HL-60/S4 treated with phorbol 12-myristate 13-acetate at 8.2 ng/mL for 4 days and 3 days (cell line): Measurements from ENCODE around the gene SLC39A11.
"Not testable (repeated sequence)": the region's sequence is repeated elsewhere in the genome, so short reads cannot be mapped to it uniquely, and the experiment has no call there.

ENCODE experiments used
- in situ Hi-C: fragments of 300-500 bp; cut with MboI; formaldehyde crosslinking; loops from 2 replicates; pipeline ENCODE4 v1.15.0; 2022; ENCODE audit warnings: low sequenced_read_pairs

The SLC39A11 gene

DNA sequence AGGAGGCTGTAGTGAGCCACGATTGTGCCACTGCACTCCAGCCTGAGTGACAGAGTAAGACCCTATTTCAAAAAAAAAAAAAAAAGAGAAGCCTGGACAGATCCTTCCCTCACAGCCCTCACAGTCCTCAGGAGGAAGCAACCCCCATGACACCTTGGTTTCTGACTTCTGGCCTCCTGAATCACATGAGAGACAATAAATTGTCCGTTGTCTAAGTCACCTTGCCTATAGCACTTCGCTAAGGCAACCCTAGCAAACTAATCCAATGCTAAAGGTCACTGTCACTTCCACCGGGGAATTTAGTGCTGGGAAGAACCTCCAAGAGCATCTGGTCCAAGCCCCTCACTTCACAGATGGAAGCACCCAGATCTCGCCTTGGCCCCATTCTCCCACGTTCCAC, 18.9 kb upstream of the SLC39A11 start:
- in situ Hi-C loops = no loop called here

DNA sequence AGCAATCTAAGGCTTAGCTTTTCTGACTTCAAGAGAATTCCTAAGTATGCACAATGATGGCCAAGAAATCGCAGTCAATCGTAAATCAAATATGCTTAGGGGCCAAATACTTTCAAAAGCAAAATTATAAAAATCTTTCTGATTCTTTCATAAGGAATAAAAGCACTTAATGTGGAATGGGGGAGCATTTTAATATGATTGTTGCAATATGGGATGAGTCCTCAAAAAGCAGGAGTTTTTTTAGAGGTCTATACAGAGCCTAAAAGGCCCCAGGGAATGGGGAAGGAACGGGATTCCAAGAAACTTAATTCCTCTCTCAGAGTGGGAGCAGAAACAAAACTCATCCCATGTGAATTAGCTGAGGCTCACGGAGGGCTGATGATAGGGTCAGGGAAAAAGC, 14.7 kb upstream of the SLC39A11 start:
- in situ Hi-C loops = no loop called here

DNA sequence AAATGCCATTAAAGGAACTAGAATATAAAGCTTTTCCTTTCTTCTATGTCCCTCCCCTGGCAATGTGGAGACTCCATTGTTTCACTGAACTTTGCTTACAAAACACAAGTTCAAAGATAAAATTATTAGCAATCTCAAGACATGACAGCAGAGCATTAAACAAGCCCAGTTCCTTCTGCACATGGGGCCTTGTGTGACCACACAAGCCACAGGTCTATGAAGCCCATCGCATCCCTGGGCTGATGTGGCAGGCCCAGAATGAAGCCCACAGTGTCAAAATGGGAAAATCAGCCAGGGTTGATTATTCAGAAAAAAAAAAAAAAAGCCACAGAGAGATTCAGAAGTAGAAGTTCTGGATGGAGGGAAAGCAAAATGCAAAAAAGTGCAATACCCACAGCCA, 12.9 kb upstream of the SLC39A11 start:
- in situ Hi-C loops = no loop called here

DNA sequence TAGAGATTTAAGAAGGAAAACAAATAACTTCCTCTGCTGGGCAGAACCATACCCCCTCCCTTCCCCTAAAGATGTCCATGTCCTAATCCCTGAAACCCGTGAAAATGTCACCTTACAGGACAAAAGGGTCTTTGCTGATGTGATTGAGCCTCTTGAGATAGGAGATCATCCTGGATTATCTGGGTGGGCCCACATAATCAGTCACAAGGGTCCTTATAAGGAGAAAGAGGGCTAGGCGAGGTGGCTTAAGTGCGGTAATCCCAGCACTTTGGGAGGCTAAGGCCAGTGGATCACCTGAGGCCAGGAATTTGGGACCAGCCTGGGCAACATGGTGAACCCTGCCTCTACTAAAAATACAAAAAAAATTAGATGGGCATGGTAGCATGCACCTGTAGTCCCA, 12.0 kb upstream of the SLC39A11 start:
- in situ Hi-C loops = no loop called here

DNA sequence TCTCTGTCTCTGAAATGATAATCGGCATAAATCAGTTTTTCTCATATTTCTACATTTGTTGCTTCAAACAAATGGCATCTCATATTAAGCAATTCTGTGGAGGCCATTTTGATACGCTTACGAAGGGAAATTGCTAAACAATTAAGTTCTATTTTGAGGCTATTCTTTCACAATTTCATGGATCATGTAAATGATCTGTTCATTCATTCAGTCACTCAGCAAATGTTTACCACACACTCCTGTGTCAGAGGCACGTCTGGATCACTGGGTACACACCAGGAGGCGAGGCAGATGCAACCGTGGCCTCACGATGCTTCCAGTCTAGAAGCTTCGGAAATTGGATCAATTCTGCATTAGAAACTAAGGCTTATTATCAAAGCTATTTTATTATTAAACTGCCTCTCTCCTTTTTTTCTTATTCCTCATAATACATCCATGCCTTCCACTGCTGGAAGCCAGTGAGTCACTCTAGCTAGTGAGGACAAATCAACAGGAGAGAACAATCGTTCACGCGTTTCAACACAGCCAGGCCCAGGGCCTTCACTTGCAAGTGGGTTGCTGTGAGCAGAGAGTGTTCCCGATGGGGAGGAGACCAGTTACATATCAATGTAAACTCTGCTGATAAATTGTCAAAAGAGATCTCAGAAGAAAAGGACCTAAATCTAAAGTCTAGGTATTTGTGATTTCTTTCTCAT, 11.3 kb upstream of the SLC39A11 start:
- in situ Hi-C loops = no loop called here

DNA sequence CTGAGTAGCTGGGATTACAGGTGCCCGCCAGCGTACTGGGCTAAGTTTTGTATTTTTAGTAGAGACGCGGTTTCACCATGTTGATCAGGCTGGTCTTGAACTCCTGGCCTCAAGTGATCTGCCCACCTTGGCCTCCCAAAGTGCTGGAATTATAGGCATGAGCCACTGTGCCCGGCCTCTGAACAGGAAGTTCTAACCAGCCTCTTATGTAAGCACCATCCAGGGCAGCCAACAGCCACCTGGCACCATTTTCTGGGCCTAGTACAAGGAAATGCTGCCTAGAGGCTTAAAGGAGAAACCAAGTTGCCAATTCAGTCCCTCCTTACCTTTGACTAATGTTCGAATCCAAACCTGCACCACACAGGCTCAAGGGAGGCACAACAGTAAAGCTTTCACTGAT, 8.5 kb upstream of the SLC39A11 start:
- in situ Hi-C loops = no loop called here

DNA sequence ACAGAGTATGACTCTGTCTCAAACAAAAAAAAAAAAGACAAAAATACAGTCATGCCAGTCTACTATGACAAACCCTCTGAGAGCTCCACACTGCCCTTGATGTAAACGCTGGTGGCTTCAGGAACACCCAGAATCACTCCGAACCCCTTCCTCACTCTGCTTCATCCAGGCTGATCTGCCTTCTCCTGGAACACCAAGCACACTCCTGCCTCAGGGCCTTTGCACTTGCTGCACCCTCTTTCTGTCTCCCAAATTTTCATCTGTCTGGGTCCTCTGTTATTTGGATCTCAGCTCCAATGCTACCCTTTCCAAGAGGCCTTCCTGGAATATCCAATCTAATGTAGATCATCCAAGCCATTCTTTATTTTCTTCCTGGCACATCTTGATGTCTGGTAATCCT, 7.9 kb upstream of the SLC39A11 start:
- in situ Hi-C loops = no loop called here

DNA sequence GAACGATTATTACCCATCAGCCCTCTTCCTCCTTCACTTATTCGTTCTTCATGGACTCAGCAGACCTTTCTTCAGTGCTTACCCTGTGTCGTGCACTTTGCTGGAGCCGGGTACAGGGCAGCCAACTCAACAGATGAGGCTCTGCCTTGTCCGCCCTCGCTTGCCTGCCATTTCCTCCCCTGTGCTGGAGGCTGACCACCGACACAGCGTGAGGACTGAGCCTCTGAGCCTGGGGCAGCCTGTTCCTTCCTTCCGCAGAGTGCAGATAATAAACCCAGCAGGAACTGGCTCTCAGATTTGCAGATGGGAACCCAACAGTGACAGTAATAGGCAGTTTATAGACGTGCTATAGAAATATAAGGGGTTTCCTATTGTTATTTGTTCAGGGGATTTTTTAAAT, 7.0 kb upstream of the SLC39A11 start:
- in situ Hi-C loops = no loop called here

DNA sequence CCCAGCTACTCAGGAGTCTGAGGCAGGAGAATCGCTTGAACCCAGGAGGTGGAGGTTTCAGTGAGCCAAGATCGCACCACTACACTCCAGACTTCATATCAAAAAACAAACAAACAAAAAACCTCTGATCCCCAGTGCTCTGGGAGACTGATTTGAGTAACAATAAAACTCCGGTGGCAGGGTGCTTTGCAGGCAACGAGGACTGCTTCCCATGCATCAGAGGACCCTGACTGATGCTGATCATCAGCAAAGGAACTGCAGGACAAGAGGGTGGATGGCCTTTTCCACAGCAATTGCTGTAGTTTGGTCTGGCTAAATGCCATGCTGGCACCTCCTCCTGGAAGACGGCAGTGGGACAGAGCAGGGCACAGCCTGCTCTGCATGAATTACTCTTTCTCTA, 6.4 kb upstream of the SLC39A11 start:
- in situ Hi-C loops = no loop called here

DNA sequence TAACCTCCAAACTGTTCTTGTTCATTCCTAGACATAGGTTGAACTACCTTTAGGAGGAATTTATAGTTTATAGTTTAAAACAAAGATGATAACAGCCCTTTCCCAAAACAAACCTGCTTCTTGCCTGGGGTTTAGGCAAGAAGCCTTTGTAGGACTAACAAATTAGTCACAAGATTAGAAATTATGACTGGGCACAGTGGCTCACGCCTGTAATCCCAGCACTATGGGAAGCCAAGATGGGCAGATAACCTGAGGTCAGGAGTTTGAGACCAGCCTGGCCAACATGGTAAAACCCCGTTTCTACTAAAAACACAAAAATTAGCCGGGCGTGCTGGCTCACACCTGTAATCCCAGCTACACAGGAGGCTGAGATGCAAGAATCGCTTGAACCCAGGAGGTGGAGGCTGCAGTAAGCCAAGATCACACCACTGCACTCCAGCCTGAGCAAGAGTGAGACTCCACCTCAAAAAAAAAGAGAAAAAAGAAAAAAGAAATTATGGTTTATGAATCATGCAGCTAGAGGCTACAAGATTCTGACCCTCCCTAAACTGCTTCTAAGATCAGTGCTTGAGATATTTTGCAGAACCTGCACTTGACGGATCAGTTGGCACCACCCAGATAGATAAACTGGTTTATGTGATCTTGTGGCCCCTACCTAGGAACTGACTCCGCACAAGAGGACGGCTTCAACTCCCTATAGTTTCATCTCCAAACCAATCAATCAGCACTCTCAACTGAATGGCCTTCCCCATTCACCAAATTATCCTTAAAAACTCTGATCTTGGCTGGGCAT, 5.7 kb upstream of the SLC39A11 start:
- in situ Hi-C loops = not testable (repeated sequence)

DNA sequence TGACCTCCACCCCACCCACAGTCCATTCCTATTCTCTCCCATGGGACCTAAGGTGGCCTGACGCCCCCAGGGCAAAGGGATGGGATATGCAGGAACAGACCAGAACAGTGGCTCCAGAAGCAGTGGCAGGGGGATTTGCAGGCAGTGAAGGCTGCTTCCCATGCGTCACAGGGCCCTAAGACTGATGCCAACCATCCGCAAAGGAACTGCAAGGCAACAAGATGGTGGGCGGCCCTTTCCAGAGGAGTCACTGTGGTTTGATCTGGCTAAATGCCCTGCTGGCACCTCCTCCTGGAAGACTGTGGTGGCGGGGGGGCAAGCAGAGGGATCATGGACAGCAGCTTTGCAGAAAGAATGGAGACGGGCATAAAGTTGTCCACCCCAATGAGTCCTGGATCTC, 4.4 kb upstream of the SLC39A11 start:
- in situ Hi-C loops = no loop called here

DNA sequence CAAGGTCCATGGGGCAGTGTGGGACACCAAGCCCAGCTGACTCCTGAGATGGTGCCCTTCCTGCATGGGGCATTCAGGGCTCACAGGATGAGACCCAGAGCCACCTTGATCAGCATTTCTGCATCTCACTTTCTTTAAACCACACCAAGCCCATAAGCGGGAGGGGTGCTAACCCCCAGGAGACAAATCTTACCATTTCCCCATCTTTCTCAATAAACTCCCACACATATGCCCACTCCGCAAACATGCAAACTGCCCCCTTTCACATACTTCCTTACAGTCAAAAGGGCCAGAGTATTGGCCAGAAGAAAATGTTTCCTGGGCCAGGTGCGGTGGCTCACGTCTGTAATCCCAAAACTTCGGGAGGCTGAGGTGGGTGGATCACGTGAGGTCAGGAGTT, 3.7 kb upstream of the SLC39A11 start:
- in situ Hi-C loops = no loop called here

DNA sequence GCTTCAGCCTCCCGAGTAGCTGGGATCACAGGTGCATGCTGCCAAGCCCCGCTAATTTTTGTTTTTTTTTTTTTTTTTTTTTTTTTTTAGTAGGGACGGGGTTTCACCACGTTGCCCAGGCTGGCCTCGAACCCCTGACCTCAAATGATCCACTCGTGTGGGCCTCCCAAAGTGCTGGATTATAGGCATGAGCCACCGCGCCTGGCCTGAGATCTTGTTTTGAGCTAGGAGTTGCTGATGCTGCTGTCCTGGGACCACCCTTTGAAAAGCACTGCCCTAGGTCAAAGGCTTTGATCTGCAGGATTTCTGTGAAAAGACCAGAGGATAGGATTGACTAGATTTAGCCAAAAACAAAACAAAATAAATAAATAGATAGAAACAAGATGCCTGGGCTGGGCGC, 798 bp upstream of the SLC39A11 start:
- in situ Hi-C loops = no loop called here

DNA sequence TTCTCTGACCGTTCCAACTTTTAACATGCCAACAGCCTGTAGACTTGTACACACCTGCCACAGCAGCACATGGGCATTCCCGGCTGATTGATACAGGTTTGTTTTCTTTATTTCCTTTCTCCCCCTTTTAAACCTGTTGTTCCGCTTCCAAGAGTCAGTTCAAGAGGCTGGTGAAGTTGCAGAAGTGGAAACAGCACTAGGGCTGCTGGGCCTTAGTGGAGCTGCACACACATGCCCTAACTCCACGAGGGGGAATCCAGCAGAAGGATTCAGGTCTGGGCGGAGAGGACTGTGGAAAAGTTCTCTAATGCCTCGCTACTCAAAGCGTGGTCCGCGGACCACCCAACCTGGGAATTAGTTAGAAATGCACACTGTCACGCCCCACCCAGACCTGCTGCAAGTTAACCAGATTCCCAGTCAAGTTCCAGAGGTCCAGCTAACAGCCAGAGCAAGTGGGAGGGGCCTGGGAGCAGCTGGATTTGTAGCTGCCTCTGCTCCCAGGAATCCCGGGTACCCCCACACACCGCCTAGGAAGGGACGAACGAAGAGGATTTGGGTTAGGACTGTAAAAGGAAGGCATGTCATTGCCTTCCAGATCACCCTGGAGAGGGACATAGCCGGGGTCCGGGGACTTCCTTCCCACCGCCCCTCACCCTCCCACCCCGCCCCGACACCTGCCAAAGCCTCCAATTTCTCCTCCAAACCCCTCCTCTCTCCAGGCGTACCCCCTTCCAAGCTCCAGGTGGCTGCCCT, 542 bp downstream of the SLC39A11 start:
- in situ Hi-C loops = no loop called here

DNA sequence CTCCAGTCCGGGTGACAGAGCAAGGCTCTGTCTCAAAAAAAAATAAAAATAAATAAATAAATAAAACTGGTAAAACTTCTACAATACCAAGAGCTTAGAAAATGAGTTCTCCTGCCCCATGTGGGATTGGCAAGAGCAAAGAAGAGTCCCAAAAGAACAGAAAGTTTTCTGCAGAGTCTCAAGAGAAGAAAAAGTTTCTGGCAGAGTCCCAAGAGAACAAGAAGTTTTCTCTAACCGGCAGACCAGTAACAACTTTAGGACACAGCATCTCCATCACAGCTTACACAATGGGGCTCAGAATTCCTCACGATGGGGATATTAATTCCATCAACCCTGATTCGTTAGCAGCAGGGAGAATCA, 1.1 kb downstream of the SLC39A11 start:
- in situ Hi-C loops = no loop called here

DNA sequence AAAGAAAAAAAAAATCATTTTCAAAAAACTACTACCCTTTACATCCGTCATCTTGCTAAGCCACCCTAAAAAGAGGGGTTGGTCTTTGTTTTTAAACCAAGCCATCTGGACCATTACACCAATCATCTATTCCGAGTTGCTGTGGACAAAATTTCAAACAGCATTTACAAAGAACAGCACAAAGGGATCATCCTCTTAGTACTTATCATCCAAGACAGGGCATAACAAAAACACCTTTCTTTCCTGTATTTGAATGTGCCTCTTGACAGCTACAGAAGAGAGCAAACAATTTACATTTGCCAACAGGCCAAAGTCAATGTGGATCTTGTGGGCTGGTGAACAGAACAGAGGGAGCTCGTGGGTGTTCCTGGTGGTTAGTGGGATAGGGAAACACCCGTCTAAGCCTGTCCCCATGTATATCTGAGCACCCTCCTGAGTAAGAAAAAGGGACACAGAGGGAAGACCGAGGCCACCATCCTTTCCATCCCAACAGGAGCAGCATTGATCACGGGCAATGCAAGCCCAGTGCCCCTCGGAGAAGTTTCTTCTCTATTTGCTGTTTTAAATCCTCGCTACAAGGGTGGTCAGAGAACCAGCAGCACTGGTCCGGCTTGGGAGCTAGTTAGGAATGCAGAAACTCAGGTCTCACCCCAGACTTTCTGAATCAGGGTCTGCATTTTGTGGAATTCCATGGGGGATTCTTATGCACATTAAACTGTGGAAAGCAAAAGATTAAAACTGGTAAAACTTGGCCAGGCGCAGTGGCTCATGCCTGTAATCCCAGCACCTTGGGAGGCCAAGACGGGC, 1.9 kb downstream of the SLC39A11 start:
- in situ Hi-C loops = no loop called here

DNA sequence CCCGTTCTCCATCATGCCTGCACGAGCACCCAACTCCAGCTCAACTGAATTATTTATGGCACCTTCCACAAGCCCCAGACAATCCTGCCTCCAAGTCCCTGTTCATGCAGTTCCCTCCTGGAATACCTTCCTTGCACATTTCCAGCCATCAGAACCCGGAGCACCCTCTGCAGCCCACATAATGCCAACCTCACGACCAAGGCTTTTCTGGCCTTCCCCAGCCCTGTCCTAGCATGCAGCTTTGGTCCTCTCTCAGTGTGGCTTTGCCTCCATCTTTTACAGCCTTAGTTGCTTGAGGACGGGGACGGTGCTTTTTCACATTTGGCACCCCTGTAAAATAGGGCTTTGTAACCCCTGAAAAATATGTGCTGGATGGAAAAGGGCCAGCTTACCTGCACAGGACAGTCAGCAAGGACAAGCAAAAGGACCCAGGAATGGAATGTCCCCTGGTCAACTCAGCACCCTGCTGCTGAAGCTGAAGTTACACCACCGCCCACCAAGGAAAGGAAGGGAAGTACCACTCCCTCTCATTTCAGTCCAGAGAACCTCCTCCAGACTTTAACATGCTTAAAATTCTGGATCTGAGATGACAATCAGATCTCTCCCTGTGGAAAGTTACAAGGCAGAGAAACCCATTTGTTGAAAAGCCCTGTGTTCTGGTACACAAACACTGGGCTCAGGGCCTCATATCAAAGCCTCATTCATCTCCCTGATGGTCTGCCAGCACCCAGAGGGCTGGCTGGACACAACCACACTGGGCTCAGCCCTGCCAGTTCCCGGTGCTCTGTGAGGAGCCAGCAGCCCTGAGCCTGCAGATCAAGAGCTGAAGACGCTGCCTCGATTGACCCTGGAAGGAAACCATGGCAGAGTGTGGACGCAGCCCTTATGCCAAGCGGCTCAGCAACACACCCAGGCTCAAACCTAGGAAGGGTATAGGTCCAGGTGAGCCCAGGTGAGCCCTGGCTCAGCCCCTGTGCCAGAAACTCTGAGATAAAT, 2.9 kb downstream of the SLC39A11 start:
- in situ Hi-C loops = no loop called here

DNA sequence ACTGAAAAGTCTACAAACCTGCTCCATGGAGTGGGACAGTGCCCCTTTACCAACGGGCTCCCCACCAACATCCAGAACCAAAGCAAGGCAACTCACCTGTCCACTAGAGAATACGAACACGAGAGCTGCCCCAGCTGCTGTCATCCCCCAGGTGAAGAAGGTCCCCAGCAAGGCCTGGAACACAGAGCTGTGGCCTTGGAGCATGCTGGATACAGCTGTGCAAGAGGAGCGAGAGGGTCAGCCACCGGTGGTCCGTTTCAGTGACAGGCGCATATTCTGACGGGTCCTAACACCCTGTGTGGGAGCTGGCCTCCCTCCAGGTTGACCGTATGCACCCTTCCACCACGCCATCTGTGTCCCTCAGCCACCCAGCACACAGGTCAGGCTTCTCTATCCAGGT, 3.9 kb downstream of the SLC39A11 start:
- in situ Hi-C loops = no loop called here

DNA sequence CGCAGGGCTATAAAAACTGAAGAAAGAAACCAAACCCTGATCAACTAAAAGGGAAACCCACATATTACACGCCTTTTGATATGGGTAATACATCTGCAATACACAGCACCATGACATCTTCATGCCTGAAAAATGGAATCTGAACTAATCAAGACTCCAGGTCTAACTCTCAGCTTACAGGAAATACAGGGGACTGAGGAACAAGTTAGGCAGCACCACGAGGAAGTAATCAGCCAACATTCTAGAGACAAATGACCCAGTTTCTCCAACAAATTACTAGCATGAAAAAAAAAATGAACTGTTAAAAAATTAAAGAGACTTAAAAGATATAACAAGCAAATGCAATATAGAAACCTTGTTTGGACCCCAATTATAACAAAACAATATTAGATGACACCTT, 9.1 kb downstream of the SLC39A11 start:
- in situ Hi-C loops = no loop called here

DNA sequence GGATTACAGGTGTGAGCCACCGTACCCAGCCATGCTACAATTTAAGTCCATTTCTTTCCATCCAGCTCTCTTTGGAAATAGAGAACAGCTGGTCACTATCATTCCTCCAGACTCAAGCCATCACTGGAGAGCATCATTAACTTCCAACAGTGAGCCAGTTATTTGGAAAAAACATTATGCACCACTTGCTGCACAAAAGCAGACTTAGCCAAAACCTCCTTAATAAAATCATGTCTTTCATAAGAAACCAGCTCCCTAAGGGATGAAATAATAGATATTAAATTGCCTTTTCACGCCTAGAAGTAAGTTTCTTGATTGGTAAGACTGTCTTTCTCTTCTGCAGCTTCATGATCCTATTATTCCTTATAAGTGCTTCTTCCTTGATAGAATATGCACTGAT, 17.9 kb downstream of the SLC39A11 start:
- in situ Hi-C loops = no loop called here
